H9 (cell line): ENCODE results near the gene SLC12A6. TPM values are rescaled to one million over a fixed set of nuclear protein-coding genes. Genes with fewer than 3 reads are reported as not detected.

ENCODE experiments used
- DNase-seq: peaks from one replicate; pipeline ENCODE4 v3.0.0-alpha.2; 2017
- H2AFZ ChIP-seq: one replicate; pipeline ENCODE4 v1.6.1; 2013; ENCODE audit warnings: mild to moderate bottlenecking, low read length, control low read depth, moderate library complexity
- H2AK5ac ChIP-seq: 2 replicates; pipeline ENCODE4 v1.6.1; 2013; ENCODE audit warnings: low read length, control low read depth, mixed read lengths; ENCODE audit not compliant: insufficient read length
- H2BK120ac ChIP-seq: one replicate; pipeline ENCODE4 v1.6.1; 2013; ENCODE audit warnings: low read depth, mild to moderate bottlenecking, low read length, control low read depth, inconsistent platforms; ENCODE audit not compliant: poor library complexity, severe bottlenecking
- H2BK12ac ChIP-seq: 2 replicates; pipeline ENCODE4 v1.6.1; 2013; ENCODE audit warnings: low read length, control low read depth, mixed read lengths, low read depth; ENCODE audit not compliant: insufficient read length
- H2BK15ac ChIP-seq: 2 replicates; pipeline ENCODE4 v1.6.1; 2013; ENCODE audit warnings: low read depth, low read length, control low read depth
- H2BK20ac ChIP-seq: one replicate; pipeline ENCODE4 v1.6.1; 2013; ENCODE audit warnings: low read depth, mild to moderate bottlenecking, low read length, control low read depth, inconsistent platforms; ENCODE audit not compliant: poor library complexity, severe bottlenecking
- H2BK5ac ChIP-seq: 2 replicates; pipeline ENCODE4 v1.6.1; 2013; ENCODE audit warnings: low read length, control low read depth, mixed read lengths; ENCODE audit not compliant: insufficient read length
- H3K14ac ChIP-seq: 2 replicates; pipeline ENCODE4 v1.6.1; 2013; ENCODE audit warnings: low read length, control low read depth; ENCODE audit not compliant: insufficient read depth
- H3K18ac ChIP-seq: 2 replicates; pipeline ENCODE4 v1.6.1; 2013; ENCODE audit warnings: low read depth, mild to moderate bottlenecking, mixed read lengths, low read length, control low read depth; ENCODE audit not compliant: insufficient read length
- H3K23ac ChIP-seq: 2 replicates; pipeline ENCODE4 v1.6.1; 2013; ENCODE audit warnings: low read length, control low read depth, mixed read lengths, low read depth; ENCODE audit not compliant: insufficient read length
- H3K23me2 ChIP-seq: 2 replicates; pipeline ENCODE4 v1.6.1; 2013; ENCODE audit warnings: low read depth, mild to moderate bottlenecking, mixed read lengths, low read length, control low read depth; ENCODE audit not compliant: insufficient read length, poor library complexity, severe bottlenecking
- H3K27ac ChIP-seq: 2 replicates; pipeline ENCODE4 v1.5.1; 2013; ENCODE audit warnings: low read length, control low read depth, mixed read lengths, low read depth; ENCODE audit not compliant: insufficient read length
- H3K27me3 ChIP-seq: 2 replicates; pipeline ENCODE4 v1.6.1; 2013; ENCODE audit warnings: low read length, control low read depth, inconsistent platforms; ENCODE audit not compliant: insufficient read depth
- H3K4ac ChIP-seq: 2 replicates; pipeline ENCODE4 v1.6.1; 2013; ENCODE audit warnings: low read depth, mild to moderate bottlenecking, control low read depth, inconsistent platforms, low read length, moderate library complexity
- H3K4me1 ChIP-seq: 2 replicates; pipeline ENCODE4 v1.6.1; 2013; ENCODE audit warnings: low read length, control low read depth, inconsistent platforms; ENCODE audit not compliant: insufficient read depth
- H3K4me2 ChIP-seq: 2 replicates; pipeline ENCODE4 v1.6.1; 2013; ENCODE audit warnings: low read length, control low read depth, mixed read lengths; ENCODE audit not compliant: insufficient read length, insufficient read depth
- H3K56ac ChIP-seq: 2 replicates; pipeline ENCODE4 v1.6.1; 2013; ENCODE audit warnings: low read depth, mild to moderate bottlenecking, mixed read lengths, low read length, control low read depth; ENCODE audit not compliant: insufficient read length
- H3K79me1 ChIP-seq: 2 replicates; pipeline ENCODE4 v1.6.1; 2013; ENCODE audit warnings: low read depth, mild to moderate bottlenecking, moderate library complexity, low read length, control low read depth, inconsistent platforms; ENCODE audit not compliant: insufficient read depth, poor library complexity, severe bottlenecking
- H3K79me2 ChIP-seq: 2 replicates; pipeline ENCODE4 v1.6.1; 2013; ENCODE audit warnings: low read length, control low read depth, inconsistent platforms; ENCODE audit not compliant: insufficient read depth
- H3K9ac ChIP-seq: 2 replicates; pipeline ENCODE4 v1.6.1; 2013; ENCODE audit warnings: low read length, control low read depth, mixed read lengths; ENCODE audit not compliant: insufficient read length; ENCODE audit errors: extremely low read depth
- H3K9me3 ChIP-seq: one replicate; pipeline ENCODE4 v1.6.1; 2013; ENCODE audit warnings: low read depth, low read length, inconsistent platforms; ENCODE audit not compliant: control insufficient read depth
- H3T11ph ChIP-seq: one replicate; pipeline ENCODE4 v1.6.1; 2013; ENCODE audit warnings: mild to moderate bottlenecking, low read length, control low read depth, inconsistent platforms
- H4K20me1 ChIP-seq: one replicate; pipeline ENCODE4 v1.6.1; 2013; ENCODE audit not compliant: control insufficient read depth, insufficient read length, insufficient read depth
- H4K5ac ChIP-seq: 2 replicates; pipeline ENCODE4 v1.6.1; 2013; ENCODE audit warnings: low read depth, mild to moderate bottlenecking, mixed read lengths, low read length, control low read depth; ENCODE audit not compliant: insufficient read length
- H4K8ac ChIP-seq: replicated peaks from 2 replicates; pipeline ENCODE4 v1.6.1; 2013; ENCODE audit warnings: low read length, control low read depth, mixed read lengths, low read depth; ENCODE audit not compliant: insufficient read length
- H4K91ac ChIP-seq: 2 replicates; pipeline ENCODE4 v1.6.1; 2013; ENCODE audit warnings: low read depth, mild to moderate bottlenecking, moderate library complexity, mixed read lengths, low read length, control low read depth; ENCODE audit not compliant: insufficient read length
- H3K27ac Mint-ChIP-seq, 3 experiments: 2 replicates in 2 of 3; 3 replicates in 1 of 3; pipeline ENCODE4 v1.8.0; 2020 to 2021; ENCODE audit warnings: mixed read lengths in 3 of 3, mild to moderate bottlenecking in 1 of 3, moderate library complexity in 1 of 3
- H3K27me3 Mint-ChIP-seq: 2 replicates; pipeline ENCODE4 v1.8.0; 2021; ENCODE audit warnings: low read depth, mild to moderate bottlenecking, moderate library complexity, mixed read lengths
- H3K36me3 Mint-ChIP-seq, 3 experiments: 2 replicates in 2 of 3; 3 replicates in 1 of 3; pipeline ENCODE4 v1.8.0; 2020 to 2021; ENCODE audit warnings: low read depth in 3 of 3, mixed read lengths in 3 of 3; ENCODE audit not compliant: insufficient read depth in 1 of 3
- H3K4me1 Mint-ChIP-seq, 2 experiments: 2 replicates each; pipeline ENCODE4 v1.8.0; 2020; ENCODE audit warnings: mixed read lengths in 2 of 2
- H3K4me3 Mint-ChIP-seq, 2 experiments: 2 replicates in 1 of 2; 3 replicates in 1 of 2; pipeline ENCODE4 v1.8.0; 2020 to 2021; ENCODE audit warnings: mild to moderate bottlenecking in 2 of 2, mixed read lengths in 2 of 2, moderate library complexity in 1 of 2
- H3K9me3 Mint-ChIP-seq, 2 experiments: 2 replicates in 1 of 2; 3 replicates in 1 of 2; pipeline ENCODE4 v1.8.0; 2020; ENCODE audit warnings: mild to moderate bottlenecking in 2 of 2, mixed read lengths in 2 of 2, moderate library complexity in 1 of 2
- WGBS: extraction: QIAGEN DNeasy Blood & Tissue Kit; methylation state at CpG from one replicate; pipeline ENCODE4 v1.1.7; 2013; ENCODE audit warnings: missing lambda C conversion rate, low lambda C conversion rate, mixed read lengths; ENCODE audit not compliant: insufficient read length; ENCODE audit errors: extremely low coverage; 5-methylcytosine and 5-hydroxymethylcytosine counted together
- total RNA-seq: library from RNA; stranded (reverse); gene quantifications from 2 replicates; pipeline ENCODE4 v1.2.1, GENCODE V29; 2021
- TF ChIP-seq, protein P1 (sequence below): fragments of 200-600 bp; sonication (generic); conservative IDR thresholded peaks from 3 replicates; pipeline ENCODE4 v1.8.0; 2021; ENCODE audit warnings: antibody characterized with exemption, mild to moderate bottlenecking

SLC12A6 gene
- total RNA-seq, 1 experiment from 2014 or later, result 11.1 TPM

DNA sequence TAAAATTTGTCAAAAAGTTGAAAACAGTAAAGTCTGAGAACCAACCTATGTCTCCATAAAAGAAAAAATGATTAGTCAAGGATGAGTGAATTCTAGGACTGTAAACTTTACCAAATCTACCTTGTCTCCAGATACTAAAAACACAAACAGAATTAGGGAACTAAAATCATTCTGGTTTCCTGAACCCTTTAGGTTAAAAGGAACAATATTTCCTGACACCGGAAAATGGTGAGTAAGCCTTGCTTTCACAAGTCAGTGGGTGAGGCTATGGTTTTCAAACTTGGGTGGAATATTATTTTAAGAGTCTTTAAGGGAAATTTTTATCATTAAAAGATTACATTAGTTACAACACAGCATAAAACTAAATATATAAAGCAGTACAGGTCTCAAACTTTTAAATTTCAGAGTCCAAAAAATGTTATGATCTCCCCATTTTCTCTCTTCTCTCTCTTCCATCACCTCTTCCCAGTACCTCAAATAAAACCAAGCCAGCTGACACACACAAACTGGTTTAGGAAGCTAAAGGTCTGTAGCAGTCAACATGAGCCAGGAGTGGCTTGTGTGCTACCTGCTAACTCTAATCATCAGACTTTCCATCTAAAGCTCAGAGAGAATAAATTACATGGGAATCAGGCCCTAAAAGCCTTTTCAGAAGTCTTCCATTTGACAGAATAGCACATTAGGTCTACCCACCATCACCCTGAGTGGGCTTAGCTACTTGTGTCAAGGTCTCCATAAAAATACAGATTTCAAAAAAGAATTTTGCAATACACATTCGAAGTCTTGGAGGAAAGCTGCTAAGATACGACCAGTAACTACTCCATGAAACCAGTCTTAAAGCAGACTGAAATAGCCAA is 2.2 kb downstream of the SLC12A6 start:
- no peak for DNase-seq
- Mint-ChIP-seq H3K36me3 (peaks cover 6 to 7% (median 7%) of the 10 kb centered on the region in 3 experiments; a peak in 6 of 7 replicates), H3K4me3 (no peak overlapping the region), H3K27me3 (peaks cover 5% of the 10 kb centered on the region; the same call in 1 of the 2 replicates), H3K9me3 (no peaks in the 10 kb centered on the region), H3K4me1 (peaks cover 7% of the 10 kb centered on the region in 2 experiments), H3K27ac (no peak overlapping the region)
- Histone ChIP-seq H3K4me1 (no peaks in the 10 kb centered on the region), H2AK5ac (no peak overlapping the region), H2BK5ac (no peak overlapping the region), H3K18ac (no peak overlapping the region), H2AFZ (no peak overlapping the region), H3K56ac (no peak overlapping the region), H3K23ac (no peak overlapping the region), H3T11ph (no peak overlapping the region), H2BK20ac (no peak overlapping the region), H4K20me1 (no peaks in the 10 kb centered on the region), H3K14ac (no peak overlapping the region), H4K8ac (no peak overlapping the region), H3K4me2 (no peak overlapping the region), H2BK120ac (no peak overlapping the region), H3K4ac (no peak overlapping the region), H3K27me3 (no peaks in the 10 kb centered on the region), H3K27ac (no peak overlapping the region), H2BK12ac (no peak overlapping the region), H4K5ac (no peak overlapping the region), H3K23me2 (peaks cover 7% of the 10 kb centered on the region), H3K9me3 (no peaks in the 10 kb centered on the region), H3K79me2 (no peaks in the 10 kb centered on the region), H3K79me1 (no peaks in the 10 kb centered on the region), H2BK15ac (no peak overlapping the region), H4K91ac (no peak overlapping the region), H3K9ac (no peak overlapping the region)
- no CpG with 5 or more reads among the region's 3 CpGs for WGBS
- TF ChIP-seq, protein P1, sequence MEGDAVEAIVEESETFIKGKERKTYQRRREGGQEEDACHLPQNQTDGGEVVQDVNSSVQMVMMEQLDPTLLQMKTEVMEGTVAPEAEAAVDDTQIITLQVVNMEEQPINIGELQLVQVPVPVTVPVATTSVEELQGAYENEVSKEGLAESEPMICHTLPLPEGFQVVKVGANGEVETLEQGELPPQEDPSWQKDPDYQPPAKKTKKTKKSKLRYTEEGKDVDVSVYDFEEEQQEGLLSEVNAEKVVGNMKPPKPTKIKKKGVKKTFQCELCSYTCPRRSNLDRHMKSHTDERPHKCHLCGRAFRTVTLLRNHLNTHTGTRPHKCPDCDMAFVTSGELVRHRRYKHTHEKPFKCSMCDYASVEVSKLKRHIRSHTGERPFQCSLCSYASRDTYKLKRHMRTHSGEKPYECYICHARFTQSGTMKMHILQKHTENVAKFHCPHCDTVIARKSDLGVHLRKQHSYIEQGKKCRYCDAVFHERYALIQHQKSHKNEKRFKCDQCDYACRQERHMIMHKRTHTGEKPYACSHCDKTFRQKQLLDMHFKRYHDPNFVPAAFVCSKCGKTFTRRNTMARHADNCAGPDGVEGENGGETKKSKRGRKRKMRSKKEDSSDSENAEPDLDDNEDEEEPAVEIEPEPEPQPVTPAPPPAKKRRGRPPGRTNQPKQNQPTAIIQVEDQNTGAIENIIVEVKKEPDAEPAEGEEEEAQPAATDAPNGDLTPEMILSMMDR, result no peak
